Measurements from ENCODE around the gene MEF2A.

MEF2A gene

DNA sequence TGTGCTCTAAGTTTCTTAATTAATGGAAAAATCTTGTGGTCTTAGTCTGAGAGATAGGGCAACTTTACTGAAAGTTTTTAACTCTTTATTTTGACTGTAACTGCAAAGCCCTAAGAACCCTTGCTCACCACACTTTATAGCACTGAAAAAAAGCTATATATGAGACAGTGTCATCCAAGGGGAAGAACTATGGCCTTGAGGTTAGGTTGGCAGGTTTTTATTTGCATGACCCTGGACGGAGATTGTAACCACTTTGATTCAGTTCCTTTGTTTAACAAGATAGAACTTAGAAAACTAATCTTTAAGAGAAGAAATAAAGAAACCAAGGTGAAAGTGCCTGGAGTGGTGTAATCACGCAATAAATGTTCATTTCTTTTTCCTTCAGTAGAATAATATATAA lies 198.0 kb downstream of the MEF2A start:
- H3K9ac ChIP-seq (ENCODE audit: low read length in 2 of 2): no peak overlapping the region
- H3K4me3 ChIP-seq (ENCODE audit: low read length in 2 of 2): no peak overlapping the region
- H3K9me3 ChIP-seq (ENCODE audit: control insufficient read depth in 2 of 2, low read length in 2 of 2): no peaks in the 10 kb centered on the region
- H3K4me1 ChIP-seq (ENCODE audit: control insufficient read depth, insufficient read depth, low read length): no peaks in the 10 kb centered on the region
- no peaks in the 10 kb centered on the region for H3K27me3 ChIP-seq (ENCODE audit: control insufficient read depth in 1 of 2, insufficient read depth in 2 of 2, low read length in 2 of 2)
- H3K27ac ChIP-seq (ENCODE audit: low read length): no peak overlapping the region
- no peaks in the 10 kb centered on the region for H3K36me3 ChIP-seq (ENCODE audit: control insufficient read depth in 2 of 2, insufficient read depth in 2 of 2, low read length in 2 of 2)

GRCh38 chr15:99764522-99764921 lies 198.7 kb downstream of the MEF2A start:
- no peaks in the 10 kb centered on the region for H3K36me3 ChIP-seq (ENCODE audit: control insufficient read depth in 2 of 2, insufficient read depth in 2 of 2, low read length in 2 of 2)
- no peaks in the 10 kb centered on the region for H3K27me3 ChIP-seq (ENCODE audit: control insufficient read depth in 1 of 2, insufficient read depth in 2 of 2, low read length in 2 of 2)
- no peaks in the 10 kb centered on the region for H3K9me3 ChIP-seq (ENCODE audit: control insufficient read depth in 2 of 2, low read length in 2 of 2)
- H3K27ac ChIP-seq (ENCODE audit: low read length): no peak overlapping the region
- H3K4me3 ChIP-seq (ENCODE audit: low read length in 2 of 2): no peak overlapping the region
- H3K9ac ChIP-seq (ENCODE audit: low read length in 2 of 2): no peak overlapping the region
- H3K4me1 ChIP-seq (ENCODE audit: control insufficient read depth, insufficient read depth, low read length): no peaks in the 10 kb centered on the region

All from stomach smooth muscle (tissue), 2 donors.